T-helper 1 cell treated with Interleukin-12 subunit alpha and Interleukin-12 subunit beta and Interleukin-4 antibody, amounts not matched to agents 30 μg/mL and 1 μg/mL, for 36 hours (primary cell): ENCODE results near the gene ANTXR2.
"Not testable (repeated sequence)": the region's sequence is repeated elsewhere in the genome, so short reads cannot be mapped to it uniquely, and the experiment has no call there.

Experiments
- H3K27ac Mint-ChIP-seq: one replicate; pipeline ENCODE4 v1.8.0; 2021; ENCODE audit warnings: mild to moderate bottlenecking, mixed read lengths
- H3K27me3 Mint-ChIP-seq: one replicate; pipeline ENCODE4 v1.8.0; 2021; ENCODE audit warnings: low read depth, mixed read lengths
- H3K36me3 Mint-ChIP-seq: one replicate; pipeline ENCODE4 v1.8.0; 2021; ENCODE audit warnings: low read depth, mixed read lengths
- H3K4me1 Mint-ChIP-seq: one replicate; pipeline ENCODE4 v1.8.0; 2021; ENCODE audit warnings: low read depth, mixed read lengths
- H3K4me3 Mint-ChIP-seq: one replicate; pipeline ENCODE4 v1.8.0; 2021; ENCODE audit warnings: mild to moderate bottlenecking, moderate library complexity, mixed read lengths
- H3K9me3 Mint-ChIP-seq: one replicate; pipeline ENCODE4 v1.8.0; 2021; ENCODE audit warnings: mixed read lengths

The ANTXR2 gene

DNA sequence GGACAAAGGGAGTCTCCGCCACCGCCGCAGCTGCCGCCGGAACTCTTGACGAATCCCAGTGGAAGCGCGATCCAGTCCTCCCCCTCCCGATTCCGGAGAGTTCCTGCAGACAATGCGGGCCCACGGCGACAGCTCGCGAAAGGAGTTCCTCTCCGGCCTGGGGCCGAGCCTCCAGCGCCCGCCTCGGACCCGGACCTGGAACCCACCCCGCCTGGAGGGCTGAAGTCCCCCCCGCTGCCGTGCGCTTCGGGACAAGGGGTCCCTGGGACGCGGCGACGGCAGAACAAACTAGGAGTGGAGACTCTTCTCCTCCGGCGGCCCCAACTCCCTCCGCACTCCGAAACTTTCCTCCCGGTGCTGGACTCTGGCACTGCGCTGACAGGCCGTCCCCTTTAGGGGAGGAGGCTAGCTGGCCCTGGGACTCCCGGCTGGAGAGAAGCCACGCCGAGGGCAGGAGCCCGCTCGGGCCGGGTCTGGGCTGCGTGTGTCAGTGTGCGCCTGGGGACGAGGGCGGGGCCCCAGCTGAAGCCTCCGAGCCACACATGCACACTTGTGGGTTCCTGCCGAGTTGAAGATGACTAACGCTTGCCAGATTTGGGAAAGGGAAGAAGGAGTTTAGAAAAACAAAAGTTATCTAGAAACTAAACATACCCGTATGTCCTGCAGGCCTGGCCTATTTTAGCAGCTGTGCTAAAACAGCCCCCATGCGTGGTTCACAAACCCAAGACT is at the start of gene ANTXR2:
Gene ANTXR2 (minus strand): TSS at position 486 of the 729 bp plus-strand sequence. CDS start 669 bp downstream, outside the sequence.
- Mint-ChIP-seq H3K9me3 (no peaks in the 10 kb centered on the region), H3K4me3 (peak within 1 kb of the TSS; percentile 96), H3K27ac (peak within 1 kb of the TSS; percentile 92), H3K27me3 (no peaks in the 10 kb centered on the region), H3K4me1 (peaks cover 64% of the 10 kb centered on the region), H3K36me3 (peaks cover 33% of the 10 kb centered on the region)

DNA sequence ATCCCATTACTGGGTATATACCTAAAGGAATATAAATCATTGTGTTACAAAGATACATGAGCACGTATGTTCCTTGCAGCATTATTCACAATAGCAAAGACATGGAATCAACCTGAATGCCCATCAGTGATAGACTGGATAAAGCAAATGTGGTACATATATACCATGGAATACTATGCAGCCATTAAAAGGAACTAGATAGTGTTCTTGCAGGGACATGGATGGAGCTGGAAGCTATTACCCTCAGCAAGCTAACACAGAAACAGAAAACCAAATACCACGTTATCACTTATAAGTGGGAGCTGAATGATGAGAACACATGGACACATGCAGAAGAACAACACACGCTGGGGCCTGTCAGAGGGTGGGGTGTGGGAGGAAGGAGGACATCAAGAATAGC is 48.8 kb upstream of the ANTXR2 start:
- Mint-ChIP-seq H3K9me3 (peaks cover 34% of the 10 kb centered on the region), H3K36me3 (peaks cover 28% of the 10 kb centered on the region), H3K4me1 (peaks cover 30% of the 10 kb centered on the region), H3K27me3 (peaks cover 11% of the 10 kb centered on the region)
- not testable (repeated sequence) for H3K27ac Mint-ChIP-seq, H3K4me3 Mint-ChIP-seq

DNA sequence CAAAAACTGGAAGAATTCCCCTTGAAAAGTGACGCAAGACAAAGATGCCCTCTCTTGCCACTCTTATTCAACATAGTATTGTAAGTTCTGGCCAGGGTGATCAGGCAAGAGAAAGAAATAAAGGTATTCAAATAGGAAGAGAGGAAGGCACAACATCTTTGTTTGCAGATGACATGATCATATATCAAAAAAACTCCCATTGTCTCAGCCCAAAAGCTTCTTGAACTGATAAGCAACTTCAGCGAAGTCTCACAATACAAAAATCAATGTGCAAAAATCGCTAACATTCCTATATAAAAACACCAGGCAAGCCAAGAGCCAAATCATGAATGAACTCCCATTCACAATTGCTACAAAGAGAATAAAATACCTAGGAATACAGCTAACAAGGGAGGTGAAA is 46.6 kb upstream of the ANTXR2 start:
- not testable (repeated sequence) for H3K4me3 Mint-ChIP-seq, H3K27ac Mint-ChIP-seq
- peaks cover 11% of the 10 kb centered on the region for H3K27me3 Mint-ChIP-seq
- peaks cover 36% of the 10 kb centered on the region for H3K9me3 Mint-ChIP-seq
- H3K4me1 Mint-ChIP-seq: peaks cover 13% of the 10 kb centered on the region
- peaks cover 32% of the 10 kb centered on the region for H3K36me3 Mint-ChIP-seq

DNA sequence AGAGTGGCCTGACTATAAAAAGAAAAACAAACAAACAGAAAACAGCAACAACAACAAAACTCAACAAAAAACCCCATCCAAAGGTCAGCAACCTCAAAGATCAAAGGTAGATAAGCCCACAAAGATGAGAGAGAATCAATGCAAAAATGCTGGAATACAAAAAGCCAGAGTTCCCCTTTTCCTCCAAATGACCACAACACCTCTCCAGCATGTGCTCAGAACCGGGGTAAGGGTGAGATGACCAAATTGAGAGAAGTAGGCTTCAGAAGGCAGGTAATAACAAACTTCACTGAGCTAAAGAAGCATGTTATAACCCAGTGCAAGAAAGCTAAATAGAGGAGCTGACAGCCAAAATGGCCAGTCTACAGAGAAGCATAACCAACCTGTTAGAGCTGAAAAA is 43.5 kb upstream of the ANTXR2 start:
- peaks cover 15% of the 10 kb centered on the region for H3K27me3 Mint-ChIP-seq
- H3K4me3 Mint-ChIP-seq: no peak overlapping the region
- peaks cover 33% of the 10 kb centered on the region for H3K36me3 Mint-ChIP-seq
- H3K4me1 Mint-ChIP-seq: peaks cover 4% of the 10 kb centered on the region
- H3K9me3 Mint-ChIP-seq: peaks cover 41% of the 10 kb centered on the region
- no peak overlapping the region for H3K27ac Mint-ChIP-seq

DNA sequence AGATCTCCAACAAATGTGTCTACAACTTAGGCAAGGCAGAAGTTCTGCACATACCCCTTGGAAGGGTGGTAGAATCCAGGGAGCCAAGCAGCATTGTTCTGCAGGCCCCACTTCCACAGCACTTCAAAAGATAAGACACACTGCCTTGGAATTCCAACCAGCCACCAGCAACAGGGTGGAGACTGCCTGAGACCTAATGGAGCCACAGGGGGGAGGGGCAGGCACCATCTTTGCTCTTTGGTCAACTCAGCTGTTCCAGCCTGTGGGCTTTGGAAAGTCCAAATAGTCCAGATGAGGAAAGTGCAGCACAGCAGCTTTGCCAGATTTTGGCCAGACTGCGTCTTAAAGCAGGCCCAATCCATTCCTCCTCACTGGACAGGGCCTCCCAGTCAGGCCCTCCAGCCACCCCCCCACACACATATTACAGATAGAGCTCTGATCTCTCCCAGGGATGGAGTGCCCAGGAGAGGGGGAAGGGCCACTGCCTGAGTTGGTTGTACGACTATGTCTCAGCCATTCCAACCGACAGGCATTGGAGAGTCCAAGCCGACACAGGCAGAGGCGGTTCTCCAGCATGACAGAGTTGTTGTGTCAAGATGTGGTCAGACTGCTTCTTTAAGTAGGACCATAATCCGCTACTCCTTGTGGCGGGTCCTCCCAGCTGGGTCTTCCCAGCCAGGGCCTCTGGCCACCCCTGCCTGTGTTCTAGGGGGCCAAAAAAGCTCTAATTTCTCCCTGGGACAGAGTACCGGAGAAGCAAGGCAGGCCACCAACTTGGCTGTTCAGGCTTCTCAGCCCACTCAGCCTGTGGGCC is 42.5 kb upstream of the ANTXR2 start:
- peaks cover 41% of the 10 kb centered on the region for H3K9me3 Mint-ChIP-seq
- H3K27ac Mint-ChIP-seq: no peak overlapping the region
- H3K4me3 Mint-ChIP-seq: no peak overlapping the region
- peaks cover 15% of the 10 kb centered on the region for H3K27me3 Mint-ChIP-seq
- peaks cover 33% of the 10 kb centered on the region for H3K36me3 Mint-ChIP-seq
- H3K4me1 Mint-ChIP-seq: peaks cover 4% of the 10 kb centered on the region

DNA sequence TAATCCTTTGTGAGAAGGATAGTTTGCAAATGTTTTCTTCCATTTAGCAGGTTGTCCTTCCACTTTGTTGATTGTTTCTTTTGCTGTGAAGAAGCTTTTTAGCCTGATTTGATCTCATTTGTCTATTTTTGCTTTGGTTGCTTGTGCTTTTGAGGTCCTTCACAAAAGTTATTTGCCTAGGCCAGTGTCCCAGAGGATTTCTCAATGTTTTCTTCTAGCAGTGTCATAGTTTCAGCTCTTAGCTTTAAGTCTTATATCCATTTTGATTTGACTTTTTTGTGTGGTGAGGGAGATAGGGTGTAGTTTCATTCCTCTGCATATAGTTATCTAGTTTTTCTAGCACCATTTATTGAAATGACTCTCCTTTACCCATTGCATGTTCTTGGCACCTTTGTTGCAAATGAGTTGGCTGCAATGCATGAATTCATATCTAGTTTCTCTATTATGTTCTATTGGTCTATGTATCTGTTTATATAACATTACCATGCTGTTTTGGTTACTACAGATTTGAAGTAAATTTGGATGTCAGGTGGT is 41.8 kb upstream of the ANTXR2 start:
- H3K4me1 Mint-ChIP-seq: peaks cover 4% of the 10 kb centered on the region
- H3K4me3 Mint-ChIP-seq: no peak overlapping the region
- no peak overlapping the region for H3K27ac Mint-ChIP-seq
- peaks cover 37% of the 10 kb centered on the region for H3K9me3 Mint-ChIP-seq
- peaks cover 30% of the 10 kb centered on the region for H3K36me3 Mint-ChIP-seq
- H3K27me3 Mint-ChIP-seq: peaks cover 17% of the 10 kb centered on the region

DNA sequence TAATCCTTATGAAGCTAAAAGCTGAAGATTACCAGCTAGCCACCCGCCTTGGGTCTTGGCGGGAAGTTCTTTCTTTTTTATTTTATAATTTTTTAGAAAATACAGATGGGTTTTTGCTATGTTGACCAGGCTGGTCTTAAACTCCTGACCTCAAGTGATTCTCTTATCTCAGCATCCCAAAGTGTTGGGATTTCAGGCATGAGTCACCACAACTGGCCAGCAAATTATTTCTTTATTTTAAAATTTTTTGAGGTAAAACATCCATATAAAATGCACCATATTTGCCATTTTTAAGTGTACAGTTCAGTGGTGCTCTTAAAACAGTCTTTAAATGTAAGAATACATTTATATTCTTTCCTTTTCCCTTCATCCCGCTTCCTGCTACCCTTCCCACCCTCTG is 40.6 kb upstream of the ANTXR2 start:
- Mint-ChIP-seq H3K4me1 (peaks cover 4% of the 10 kb centered on the region), H3K4me3 (no peak overlapping the region), H3K36me3 (peaks cover 27% of the 10 kb centered on the region), H3K27me3 (peaks cover 10% of the 10 kb centered on the region), H3K9me3 (peaks cover 26% of the 10 kb centered on the region), H3K27ac (no peak overlapping the region)

DNA sequence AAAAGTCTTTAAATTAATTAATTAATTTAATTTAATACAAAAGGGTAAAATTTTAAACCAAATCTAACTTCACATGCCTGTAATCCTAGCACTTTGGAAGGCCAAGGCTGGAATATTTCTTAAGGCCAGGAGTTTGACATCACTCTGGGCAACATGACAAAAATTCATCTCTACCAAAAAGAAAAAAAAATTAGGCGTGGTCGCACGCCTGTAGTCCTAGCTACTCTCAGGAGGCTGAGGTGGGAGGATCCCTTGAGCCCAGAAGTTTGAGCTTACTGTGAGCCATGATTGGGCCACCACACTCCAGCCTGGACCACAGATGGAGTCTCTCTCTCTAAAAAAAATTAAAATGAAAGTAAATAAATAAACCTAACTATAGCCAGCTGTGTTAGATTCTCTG is 39.2 kb upstream of the ANTXR2 start:
- Mint-ChIP-seq H3K4me3 (no peak overlapping the region), H3K4me1 (peaks cover 4% of the 10 kb centered on the region), H3K36me3 (peaks cover 19% of the 10 kb centered on the region), H3K27ac (no peak overlapping the region), H3K9me3 (peaks cover 22% of the 10 kb centered on the region), H3K27me3 (peaks cover 10% of the 10 kb centered on the region)

DNA sequence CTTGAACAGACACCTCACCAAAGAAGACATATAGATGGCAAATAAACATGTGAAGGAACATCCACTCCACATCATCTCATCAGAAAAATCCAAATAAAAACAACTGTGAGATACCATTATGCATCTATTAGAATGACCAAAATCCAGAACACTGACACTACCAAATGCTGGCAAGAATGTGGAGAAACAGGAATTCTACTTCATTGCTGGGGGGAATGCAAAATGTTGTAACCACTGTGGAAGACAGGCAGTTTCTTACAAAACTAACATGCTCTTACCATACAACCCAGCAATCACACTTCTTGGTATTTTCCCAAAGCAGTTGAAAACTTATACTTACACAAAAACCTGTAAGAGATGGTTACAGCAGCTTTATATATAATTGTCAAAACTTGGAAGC is 38.2 kb upstream of the ANTXR2 start:
- peaks cover under 1% of the 10 kb centered on the region for H3K4me1 Mint-ChIP-seq
- H3K27ac Mint-ChIP-seq: no peak overlapping the region
- peaks cover 17% of the 10 kb centered on the region for H3K36me3 Mint-ChIP-seq
- peaks cover 15% of the 10 kb centered on the region for H3K27me3 Mint-ChIP-seq
- no peak overlapping the region for H3K4me3 Mint-ChIP-seq
- peaks cover 25% of the 10 kb centered on the region for H3K9me3 Mint-ChIP-seq

DNA sequence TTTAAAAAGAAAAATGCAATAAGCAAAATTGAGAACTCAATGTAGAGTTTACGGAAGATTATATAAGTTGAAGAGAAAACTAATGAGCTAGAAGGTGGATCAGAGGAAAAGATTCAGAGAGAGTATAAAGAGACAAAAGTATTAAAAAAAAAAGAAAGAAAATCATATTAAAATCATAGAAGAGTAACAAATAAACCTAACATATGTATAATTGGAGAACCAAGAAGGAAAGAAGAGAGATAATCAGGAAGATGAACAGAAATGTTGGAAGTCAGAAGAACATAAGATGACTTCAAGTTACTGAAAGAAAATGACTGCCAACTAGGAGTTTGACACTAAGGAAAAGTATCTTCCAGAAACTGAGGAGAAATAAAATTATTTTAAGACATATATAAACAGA is 34.3 kb upstream of the ANTXR2 start:
- Mint-ChIP-seq H3K4me3 (no peak overlapping the region), H3K36me3 (peaks cover 20% of the 10 kb centered on the region), H3K27me3 (peaks cover 12% of the 10 kb centered on the region), H3K27ac (no peak overlapping the region), H3K9me3 (peaks cover 27% of the 10 kb centered on the region), H3K4me1 (no peaks in the 10 kb centered on the region)

DNA sequence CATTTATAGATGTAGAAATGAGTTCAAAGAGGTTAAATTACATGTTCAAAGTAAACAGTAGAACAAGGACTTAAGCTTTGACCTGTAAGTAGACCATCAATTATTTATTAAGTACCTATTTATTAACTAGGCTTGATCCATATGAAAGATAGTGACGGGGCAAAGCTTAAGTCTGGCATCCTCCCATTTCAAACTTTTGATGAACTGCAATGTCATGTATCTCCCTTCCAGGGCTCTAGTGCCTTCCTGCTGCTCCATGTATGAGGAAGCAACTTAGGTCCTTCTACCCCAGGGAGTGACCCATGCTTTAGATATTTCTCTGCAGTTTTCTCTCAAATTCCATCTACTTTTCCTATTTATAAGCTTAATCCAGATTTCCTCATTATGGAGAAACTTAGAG is 31.9 kb upstream of the ANTXR2 start:
- Mint-ChIP-seq H3K4me3 (no peak overlapping the region), H3K9me3 (peaks cover 28% of the 10 kb centered on the region), H3K36me3 (peaks cover 20% of the 10 kb centered on the region), H3K27me3 (peaks cover 16% of the 10 kb centered on the region), H3K27ac (no peak overlapping the region), H3K4me1 (peaks cover 3% of the 10 kb centered on the region)

DNA sequence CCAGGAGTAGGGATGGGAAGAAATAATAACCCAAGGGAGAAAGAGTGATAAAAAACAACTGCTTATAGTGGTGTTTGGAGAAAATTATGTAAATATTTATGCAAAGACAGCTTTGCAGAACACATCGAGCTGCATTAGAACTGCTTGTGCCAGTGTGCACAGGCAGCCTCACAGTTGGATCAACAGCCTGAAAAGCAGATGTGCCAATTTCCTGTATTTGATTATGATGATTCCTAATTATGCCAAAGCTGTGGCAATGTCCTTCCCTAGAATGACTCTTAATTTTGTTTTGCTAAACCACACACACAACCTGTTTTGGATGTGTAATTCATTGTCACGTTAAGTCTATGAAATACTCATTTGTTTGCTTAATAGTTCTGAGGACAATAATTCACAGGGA is 30.6 kb upstream of the ANTXR2 start:
- Mint-ChIP-seq H3K9me3 (peaks cover 31% of the 10 kb centered on the region), H3K27me3 (peaks cover 11% of the 10 kb centered on the region), H3K4me3 (no peak overlapping the region), H3K36me3 (peaks cover 16% of the 10 kb centered on the region), H3K4me1 (peaks cover 3% of the 10 kb centered on the region), H3K27ac (no peak overlapping the region)

DNA sequence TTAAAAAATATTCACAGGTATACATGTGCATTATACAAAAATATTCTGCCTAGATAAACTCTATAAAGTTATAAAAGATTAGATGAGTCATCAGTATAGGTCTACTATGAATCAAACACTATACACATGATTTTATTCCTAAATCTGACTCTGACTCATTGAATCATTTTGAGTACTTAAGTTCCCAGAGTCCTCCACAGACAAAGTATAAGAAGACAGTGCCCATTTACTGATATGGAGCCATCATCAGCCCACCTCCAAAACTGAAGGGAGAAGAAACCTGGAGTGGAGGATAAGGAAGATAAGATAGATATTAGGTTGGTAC is 28.7 kb upstream of the ANTXR2 start:
- Mint-ChIP-seq H3K27ac (no peak overlapping the region), H3K9me3 (peaks cover 16% of the 10 kb centered on the region), H3K4me3 (no peak overlapping the region), H3K27me3 (peaks cover 10% of the 10 kb centered on the region), H3K36me3 (peaks cover 13% of the 10 kb centered on the region), H3K4me1 (peaks cover 5% of the 10 kb centered on the region)

DNA sequence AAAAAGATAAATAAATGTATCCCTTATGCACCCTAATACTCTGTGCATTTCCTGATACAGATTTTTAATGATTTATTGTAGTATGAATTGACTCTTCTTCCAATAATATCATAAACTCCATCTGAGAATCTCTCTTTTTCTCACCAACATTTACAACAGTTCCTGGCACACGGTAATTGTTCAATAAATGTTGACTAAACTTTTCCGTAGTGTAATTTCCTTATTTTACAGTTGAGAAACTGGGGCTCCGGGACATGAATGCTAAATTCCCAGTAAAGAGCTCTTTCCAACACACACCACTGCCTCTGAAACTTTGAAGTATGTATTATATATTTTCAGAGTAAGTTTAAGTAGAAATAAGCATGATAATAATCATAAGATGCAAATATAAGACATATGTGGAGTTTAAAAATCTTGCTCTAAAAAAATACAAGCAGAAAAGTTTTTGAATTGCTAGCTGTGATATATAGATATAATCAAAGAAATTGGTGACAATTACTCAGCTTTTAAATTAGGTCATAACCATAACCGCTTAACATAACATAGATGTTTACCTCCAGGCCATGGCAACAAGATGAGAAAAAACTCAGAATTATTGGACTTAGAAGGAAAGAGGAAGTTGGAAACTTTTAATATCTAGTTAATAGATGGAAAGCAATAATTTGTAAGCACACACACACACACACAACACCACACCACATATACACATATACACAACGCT is 28.2 kb upstream of the ANTXR2 start:
- Mint-ChIP-seq H3K27me3 (peaks cover 5% of the 10 kb centered on the region), H3K9me3 (peaks cover 11% of the 10 kb centered on the region), H3K36me3 (peaks cover 8% of the 10 kb centered on the region), H3K27ac (no peak overlapping the region), H3K4me3 (no peak overlapping the region), H3K4me1 (peaks cover 5% of the 10 kb centered on the region)
